Common myeloid progenitor, CD34-positive (primary cell): Measurements from ENCODE around the gene THEM5. TPM values are rescaled to one million over a fixed set of nuclear protein-coding genes. Genes with fewer than 3 reads are reported as not detected.
"Not testable (repeated sequence)": the region's sequence is repeated elsewhere in the genome, so short reads cannot be mapped to it uniquely, and the experiment has no call there.

Source experiments
- CTCF ChIA-PET: fragments of 350-600 bp; sonication (Branson Sonifier 250); formaldehyde crosslinking; loops from one replicate; lab custom pipeline; 2021; ENCODE audit warnings: antibody characterized with exemption; lab: Charles Lee
- POLR2A ChIA-PET: fragments of 350-600 bp; sonication (Branson Sonifier 250); formaldehyde crosslinking; loops from one replicate; lab custom pipeline; 2021; ENCODE audit warnings: antibody characterized with exemption; lab: Charles Lee
- DNase-seq, 3 donors: peaks; one replicate each; pipeline versions ENCODE4 v3.0.0 to v3.0.0-alpha.2; 2013
- H3K27ac ChIP-seq, 2 experiments: 1 replicate in 1 of 2; 2 replicates in 1 of 2; pipeline ENCODE4 v1.7.0; 2013; ENCODE audit warnings: inconsistent platforms in 2 of 2, low read length in 2 of 2, mild to moderate bottlenecking in 2 of 2, low read depth in 1 of 2, moderate library complexity in 1 of 2; ENCODE audit not compliant: severe bottlenecking in 2 of 2, insufficient read depth in 1 of 2, poor library complexity in 1 of 2
- H3K27me3 ChIP-seq, 5 experiments: replicated peaks in 2 of 5; 1 replicate in 3 of 5; 2 replicates in 2 of 5; pipeline versions ENCODE4 v1.6.1 to v1.7.0; 2013; ENCODE audit warnings: low read length in 4 of 5, mild to moderate bottlenecking in 2 of 5, moderate library complexity in 2 of 5, inconsistent platforms in 1 of 5; ENCODE audit not compliant: insufficient read depth in 5 of 5, control insufficient read depth in 4 of 5
- H3K36me3 ChIP-seq, 4 experiments: 1 replicate in 2 of 4; 2 replicates in 2 of 4; pipeline versions ENCODE4 v1.6.1 to v1.7.0; 2013; ENCODE audit warnings: low read length in 3 of 4, control low read depth in 1 of 4, mild to moderate bottlenecking in 1 of 4; ENCODE audit not compliant: control insufficient read depth in 4 of 4, insufficient read depth in 4 of 4
- H3K4me1 ChIP-seq, 4 experiments: 1 replicate in 3 of 4; 2 replicates in 1 of 4; pipeline versions ENCODE4 v1.6.1 to v1.7.1; 2013; ENCODE audit warnings: low read length in 3 of 4, mild to moderate bottlenecking in 3 of 4, control low read depth in 1 of 4, inconsistent platforms in 1 of 4, moderate library complexity in 1 of 4; ENCODE audit not compliant: control insufficient read depth in 4 of 4, insufficient read depth in 4 of 4; ENCODE audit errors: control extremely low read depth in 1 of 4
- H3K4me3 ChIP-seq, 7 experiments: 1 replicate in 4 of 7; 2 replicates in 3 of 7; pipeline versions ENCODE4 v1.5.1 to v1.7.0; 2013; ENCODE audit warnings: mild to moderate bottlenecking in 7 of 7, low read length in 6 of 7, moderate library complexity in 6 of 7, inconsistent platforms in 2 of 7, low read depth in 2 of 7, control low read depth in 1 of 7; ENCODE audit not compliant: insufficient read depth in 4 of 7, control insufficient read depth in 1 of 7; ENCODE audit errors: extremely low read depth in 1 of 7
- H3K9me3 ChIP-seq, 5 experiments: 1 replicate in 4 of 5; 2 replicates in 1 of 5; pipeline versions ENCODE4 v1.6.1 to v1.7.1; 2013; ENCODE audit warnings: low read length in 4 of 5, mild to moderate bottlenecking in 2 of 5, inconsistent platforms in 1 of 5, low read depth in 1 of 5, moderate library complexity in 1 of 5; ENCODE audit not compliant: control insufficient read depth in 4 of 5, insufficient read depth in 2 of 5; ENCODE audit errors: control extremely low read depth in 1 of 5
- WGBS: methylation state at CpG from one replicate; pipeline ENCODE4 v1.1.5; 2013; ENCODE audit not compliant: insufficient coverage; 5-methylcytosine and 5-hydroxymethylcytosine counted together
- polyA plus RNA-seq: library from polyadenylated mRNA; unstranded; fragments of 120-200 nt; gene quantifications from one replicate; pipeline ENCODE4 v1.2.1, GENCODE V29; 2013

THEM5 gene
- polyA plus RNA-seq = 0.15 TPM

- POLR2A ChIA-PET = no interaction called here
- peaks cover 0 to 29% (median 17%) of the 10 kb centered on the region in 4 experiments for H3K4me1 ChIP-seq
- H3K27me3 ChIP-seq = no peaks in the 10 kb centered on the region
- H3K9me3 ChIP-seq = no peaks in the 10 kb centered on the region
- H3K4me3 ChIP-seq = no peak within 1 kb of the TSS
- H3K36me3 ChIP-seq = no peaks in the 10 kb centered on the region
- no peak within 1 kb of the TSS for H3K27ac ChIP-seq
- no peak for DNase-seq
- CTCF ChIA-PET = interaction anchor here (1.6 kb wide), 1 partner anchor 13 kb away, joined by 3 read pairs; no protein-coding TSS in a partner anchor
- 100% methylated on average over 5 of the region's 5 CpGs for WGBS
Measured at GRCh38 chr1:151853411-151853943, at the start of gene THEM5. THEM5 (minus strand) TSS chr1:151853712; CDS start chr1:151853565, 147 bp downstream.

GRCh38 chr1:151902858-151903257 lies 49.3 kb upstream of the THEM5 start:
- peaks cover 0 to 20% (median 13%) of the 10 kb centered on the region in 5 experiments for H3K9me3 ChIP-seq
- H3K27ac ChIP-seq = no peak overlapping the region
- no peak for DNase-seq
- H3K4me3 ChIP-seq = no peak overlapping the region
- ChIA-PET CTCF (interaction anchor here (1.1 to 1.2 kb wide), 2 partner anchors 14 kb away, joined by 3 read pairs; no protein-coding TSS in a partner anchor), POLR2A (interaction anchor here (0.6 kb wide), 1 partner anchor 24 kb away, joined by 3 read pairs; no protein-coding TSS in a partner anchor)
- no peaks in the 10 kb centered on the region for H3K27me3 ChIP-seq
- peaks cover 3 to 11% (median 8%) of the 10 kb centered on the region in 4 experiments for H3K36me3 ChIP-seq
- H3K4me1 ChIP-seq = peaks cover 0 to 26% (median 19%) of the 10 kb centered on the region in 4 experiments
- no CpG with 5 or more reads among the region's 2 CpGs for WGBS

- POLR2A ChIA-PET, H3K36me3 ChIP-seq, H3K4me3 ChIP-seq, H3K27me3 ChIP-seq, H3K27ac ChIP-seq, CTCF ChIA-PET, DNase-seq: not testable (repeated sequence)
- peaks cover 0 to 34% (median 21%) of the 10 kb centered on the region in 4 experiments for H3K4me1 ChIP-seq
- 97% methylated on average over 3 of the region's 3 CpGs for WGBS
- H3K9me3 ChIP-seq = peaks cover 0 to 12% (median 3%) of the 10 kb centered on the region in 5 experiments
Measured at GRCh38 chr1:151900804-151901203, 47.3 kb upstream of the THEM5 start.

GRCh38 chr1:151898519-151898991 lies 45.0 kb upstream of the THEM5 start:
- whole genome bisulfite sequencing = 40% methylated on average over 1 of the region's 2 CpGs
- peak overlapping the region in 4 of 7 experiments; percentile 25 to 60 (median 40) for H3K4me3 ChIP-seq
- H3K4me1 ChIP-seq = peaks cover 0 to 22% (median 12%) of the 10 kb centered on the region in 4 experiments
- ChIA-PET CTCF (interaction anchor here (0.5 to 5.7 kb wide), 10 partner anchors 8 to 149 kb away, joined by 3 to 36 read pairs (median 6); partner anchors contain the start of gene THEM4), POLR2A (interaction anchor here (0.6 to 1.1 kb wide), 2 partner anchors 22 to 199 kb away, joined by 3 read pairs; no protein-coding TSS in a partner anchor)
- DNase-seq = peak; percentile 20 to 52 (median 33)
- H3K9me3 ChIP-seq = peaks cover 0 to 12% (median 3%) of the 10 kb centered on the region in 5 experiments
- no peak overlapping the region for H3K27ac ChIP-seq
- peaks cover 5 to 17% (median 15%) of the 10 kb centered on the region in 4 experiments for H3K36me3 ChIP-seq
- H3K27me3 ChIP-seq = no peaks in the 10 kb centered on the region

GRCh38 chr1:151897991-151898431 lies 44.5 kb upstream of the THEM5 start:
- peak in 2 of 3 donors; percentile 8 to 44 for DNase-seq
- Histone ChIP-seq H3K4me1 (peaks cover 0 to 22% (median 12%) of the 10 kb centered on the region in 4 experiments), H3K27ac (no peak overlapping the region), H3K27me3 (no peaks in the 10 kb centered on the region), H3K36me3 (peaks cover 5 to 20% (median 18%) of the 10 kb centered on the region in 4 experiments), H3K9me3 (peaks cover 0 to 12% (median 3%) of the 10 kb centered on the region in 5 experiments), H3K4me3 (peak overlapping the region in 3 of 7 experiments; percentile 31 to 60 (median 40))
- POLR2A ChIA-PET = interaction anchor here (0.6 to 1.1 kb wide), 2 partner anchors 22 to 613 kb away, joined by 3 read pairs; no protein-coding TSS in a partner anchor
- WGBS = 9% methylated on average over 7 of the region's 10 CpGs
- CTCF ChIA-PET = interaction anchor here (0.6 to 5.7 kb wide), 10 partner anchors 10 to 108 kb away, joined by 3 to 36 read pairs (median 5); partner anchors contain the start of genes TDRKH and THEM4

- H3K9me3 ChIP-seq = no peaks in the 10 kb centered on the region
- no peak overlapping the region for H3K27ac ChIP-seq
- whole genome bisulfite sequencing = 100% methylated on average over 2 of the region's 9 CpGs
- H3K4me3 ChIP-seq = no peak overlapping the region
- CTCF ChIA-PET = interaction anchor here (0.7 to 1.5 kb wide), 4 partner anchors 16 to 121 kb away, joined by 3 to 4 read pairs (median 3); partner anchors contain the start of gene THEM4
- peaks cover 0 to 14% (median 5%) of the 10 kb centered on the region in 4 experiments for H3K4me1 ChIP-seq
- no peak for DNase-seq
- H3K27me3 ChIP-seq = no peaks in the 10 kb centered on the region
- POLR2A ChIA-PET = no interaction called here
- H3K36me3 ChIP-seq = peaks cover 5 to 41% (median 34%) of the 10 kb centered on the region in 4 experiments
Measured at GRCh38 chr1:151893176-151893924, 39.8 kb upstream of the THEM5 start.
